MM.1S (cell line): Measurements from ENCODE around the gene KRTAP5-6.

ENCODE experiments used
- DNase-seq: peaks from one replicate; pipeline ENCODE4 v3.0.0-alpha.2; 2015
- H2AFZ ChIP-seq: fragments of 300-600 bp; sonication (generic); 2 replicates; pipeline ENCODE4 v1.6.0; 2016; ENCODE audit warnings: antibody characterized with exemption, low read length
- H3F3A ChIP-seq: fragments of 300-600 bp; sonication (generic); 2 replicates; pipeline ENCODE4 v1.6.1; 2016; ENCODE audit warnings: mild to moderate bottlenecking, antibody characterized with exemption, low read length, moderate library complexity, mixed read lengths; ENCODE audit not compliant: insufficient read depth
- H3K27ac ChIP-seq: fragments of 300-600 bp; sonication (generic); 2 replicates; pipeline ENCODE4 v1.5.1; 2016; ENCODE audit warnings: mild to moderate bottlenecking, low read length
- H3K27me3 ChIP-seq: fragments of 300-600 bp; sonication (generic); replicated peaks from 2 replicates; pipeline ENCODE4 v1.6.0; 2016; ENCODE audit warnings: low read length; ENCODE audit not compliant: insufficient read depth
- H3K36me3 ChIP-seq: fragments of 300-600 bp; sonication (generic); replicated peaks from 2 replicates; pipeline ENCODE4 v1.6.1; 2016; ENCODE audit warnings: mild to moderate bottlenecking, low read length, mixed read lengths; ENCODE audit not compliant: insufficient read depth
- H3K4me1 ChIP-seq: fragments of 300-600 bp; sonication (generic); 2 replicates; pipeline ENCODE4 v1.6.1; 2016; ENCODE audit warnings: low read length, mixed read lengths
- H3K4me2 ChIP-seq: fragments of 300-600 bp; sonication (generic); 2 replicates; pipeline ENCODE4 v1.6.0; 2016; ENCODE audit warnings: low read depth, low read length
- H3K4me3 ChIP-seq: fragments of 300-600 bp; sonication (generic); 2 replicates; pipeline ENCODE4 v1.5.1; 2016; ENCODE audit warnings: low read length, mixed read lengths
- H3K79me2 ChIP-seq: fragments of 300-600 bp; sonication (generic); 2 replicates; pipeline ENCODE4 v1.6.1; 2016; ENCODE audit warnings: mixed run types, low read length, mixed read lengths
- H3K9ac ChIP-seq: fragments of 300-600 bp; sonication (generic); 2 replicates; pipeline ENCODE4 v1.6.1; 2016; ENCODE audit warnings: low read length, mixed read lengths
- H3K9me2 ChIP-seq: fragments of 300-600 bp; sonication (generic); replicated peaks from 2 replicates; pipeline ENCODE4 v1.6.1; 2016; ENCODE audit warnings: mild to moderate bottlenecking, low read length, mixed read lengths; ENCODE audit not compliant: insufficient read depth
- H3K9me3 ChIP-seq: fragments of 300-600 bp; sonication (generic); replicated peaks from 2 replicates; pipeline ENCODE4 v1.6.1; 2016; ENCODE audit warnings: mild to moderate bottlenecking, low read length, mixed read lengths; ENCODE audit not compliant: insufficient read depth
- H4K20me1 ChIP-seq: fragments of 300-600 bp; sonication (generic); 2 replicates; pipeline ENCODE4 v1.6.1; 2016; ENCODE audit warnings: mild to moderate bottlenecking, low read length, moderate library complexity, mixed read lengths; ENCODE audit not compliant: insufficient read depth
- CTCF ChIP-seq: fragments of 300-600 bp; sonication (generic); IDR thresholded peaks from 2 replicates; pipeline ENCODE4 v1.5.1; 2016; ENCODE audit warnings: antibody characterized with exemption, low read length, mixed read lengths
- EZH2 ChIP-seq: fragments of 300-600 bp; sonication (generic); optimal IDR thresholded peaks from 2 replicates; pipeline ENCODE3; 2017; ENCODE audit warnings: low read depth, mild to moderate bottlenecking, antibody characterized with exemption, low read length, mixed read lengths
- EZH2phosphoT487 ChIP-seq: fragments of 300-600 bp; sonication (generic); IDR thresholded peaks from 2 replicates; pipeline ENCODE4 v1.6.1; 2018; ENCODE audit warnings: antibody characterized with exemption, low read length

The KRTAP5-6 gene

GRCh38 chr11:1652026-1652425 lies 45.0 kb upstream of the KRTAP5-6 start:
- no peaks in the 10 kb centered on the region for H3K9me2 ChIP-seq
- no peaks in the 10 kb centered on the region for H3K79me2 ChIP-seq
- no peaks in the 10 kb centered on the region for H4K20me1 ChIP-seq
- H3K36me3 ChIP-seq: no peaks in the 10 kb centered on the region
- H3K4me1 ChIP-seq: no peaks in the 10 kb centered on the region
- H3K4me2 ChIP-seq: no peak overlapping the region
- no peak overlapping the region for H3K27ac ChIP-seq
- peaks cover 96% of the 10 kb centered on the region for H3K27me3 ChIP-seq
- H3K9me3 ChIP-seq: no peaks in the 10 kb centered on the region
- H3K9ac ChIP-seq: no peak overlapping the region
- H2AFZ ChIP-seq: no peak overlapping the region
- no peak overlapping the region for H3K4me3 ChIP-seq
- no peak for DNase-seq
- TF ChIP-seq CTCF (no peak), EZH2 (no peak), EZH2phosphoT487 (no peak)
- H3F3A ChIP-seq: no peaks in the 10 kb centered on the region

- H3K27ac ChIP-seq: no peak overlapping the region
- H3K9ac ChIP-seq: no peak overlapping the region
- no peaks in the 10 kb centered on the region for H3K36me3 ChIP-seq
- peaks cover 96% of the 10 kb centered on the region for H3K27me3 ChIP-seq
- DNase-seq: no peak
- no peaks in the 10 kb centered on the region for H3K79me2 ChIP-seq
- H3K4me3 ChIP-seq: no peak overlapping the region
- TF ChIP-seq EZH2phosphoT487 (no peak), CTCF (no peak), EZH2 (no peak)
- H3K4me2 ChIP-seq: no peak overlapping the region
- H3K9me3 ChIP-seq: no peaks in the 10 kb centered on the region
- no peak overlapping the region for H2AFZ ChIP-seq
- H4K20me1 ChIP-seq: no peaks in the 10 kb centered on the region
- H3F3A ChIP-seq: no peaks in the 10 kb centered on the region
- no peaks in the 10 kb centered on the region for H3K4me1 ChIP-seq
- no peaks in the 10 kb centered on the region for H3K9me2 ChIP-seq
These were observed 44.6 kb upstream of the KRTAP5-6 start for GRCh38 chr11:1652442-1652770.

- no peak for TF ChIP-seq EZH2phosphoT487
- TF ChIP-seq EZH2: peak; percentile 37
- TF ChIP-seq CTCF: peak; percentile 96
These were observed 44.0 kb upstream of the KRTAP5-6 start for GRCh38 chr11:1652771-1653540.

More at GRCh38 chr11:1652771-1653540, 44.0 kb upstream of the KRTAP5-6 start:
- no peak overlapping the region for H3K4me3 ChIP-seq
- H3K9me2 ChIP-seq: no peaks in the 10 kb centered on the region
- H3K4me1 ChIP-seq: no peaks in the 10 kb centered on the region
- H3K36me3 ChIP-seq: no peaks in the 10 kb centered on the region
- H3K27ac ChIP-seq: no peak overlapping the region
- H3F3A ChIP-seq: no peaks in the 10 kb centered on the region
- H3K27me3 ChIP-seq: peaks cover 96% of the 10 kb centered on the region
- H3K9ac ChIP-seq: no peak overlapping the region
- no peaks in the 10 kb centered on the region for H4K20me1 ChIP-seq
- H3K79me2 ChIP-seq: no peaks in the 10 kb centered on the region
- H3K9me3 ChIP-seq: no peaks in the 10 kb centered on the region
- DNase-seq: peak; percentile 46
- H3K4me2 ChIP-seq: no peak overlapping the region
- H2AFZ ChIP-seq: no peak overlapping the region
